Osteoblast (primary cell): ENCODE measurements around the gene GSDME. TPM values are rescaled to one million over a fixed set of nuclear protein-coding genes. Genes with fewer than 3 reads are reported as not detected.

Experiments used
- DNase-seq: peaks from one replicate; pipeline ENCODE4 v3.0.0; 2011; ENCODE audit warnings: low spot score, mixed read lengths; ENCODE audit not compliant: insufficient read length; ENCODE audit errors: missing footprints
- H2AFZ ChIP-seq: 2 replicates; pipeline ENCODE4 v1.6.0; 2011; ENCODE audit warnings: mild to moderate bottlenecking, low read length
- H3K27ac ChIP-seq: 2 replicates; pipeline ENCODE4 v1.5.1; 2011; ENCODE audit warnings: mild to moderate bottlenecking, low read depth, low read length, moderate library complexity
- H3K27me3 ChIP-seq: 2 replicates; pipeline ENCODE4 v1.6.0; 2012; ENCODE audit warnings: mild to moderate bottlenecking, control low read depth, inconsistent platforms, low read length, moderate library complexity; ENCODE audit not compliant: insufficient read depth
- H3K36me3 ChIP-seq: 2 replicates; pipeline ENCODE4 v1.5.1; 2011; ENCODE audit warnings: mild to moderate bottlenecking, low read length, control low read depth, moderate library complexity; ENCODE audit not compliant: insufficient read depth
- H3K4me1 ChIP-seq: 2 replicates; pipeline ENCODE4 v1.5.1; 2011; ENCODE audit warnings: mild to moderate bottlenecking, low read length, control low read depth, moderate library complexity; ENCODE audit not compliant: insufficient read depth
- H3K4me2 ChIP-seq: 2 replicates; pipeline ENCODE4 v1.6.0; 2011; ENCODE audit warnings: mild to moderate bottlenecking, low read length; ENCODE audit not compliant: insufficient read depth
- H3K4me3 ChIP-seq: fragments of 200-600 bp; sonication (generic); 3 replicates; pipeline ENCODE4 v1.5.1; 2012; ENCODE audit warnings: mild to moderate bottlenecking, low read length, inconsistent platforms; ENCODE audit not compliant: insufficient read depth
- H3K79me2 ChIP-seq: 2 replicates; pipeline ENCODE4 v1.6.0; 2012; ENCODE audit warnings: mild to moderate bottlenecking, low read length, control low read depth, inconsistent platforms; ENCODE audit not compliant: insufficient read depth
- H3K9me3 ChIP-seq: 2 replicates; pipeline ENCODE4 v1.5.1; 2011; ENCODE audit warnings: low read depth, low read length, control low read depth
- H4K20me1 ChIP-seq: 2 replicates; pipeline ENCODE4 v1.6.0; 2012; ENCODE audit warnings: mild to moderate bottlenecking, low read length, control low read depth; ENCODE audit not compliant: insufficient read depth
- total RNA-seq: library from RNA; depleted of rRNA; stranded (reverse); fragments of >200 nt; gene quantifications from 2 replicates; pipeline ENCODE4 v1.2.3, GENCODE V29; 2012
- TF ChIP-seq, protein P1 (sequence below): IDR thresholded peaks from 2 replicates; pipeline ENCODE4 v1.5.1; 2011; ENCODE audit warnings: mild to moderate bottlenecking, low read depth, low read length, moderate library complexity; ENCODE audit errors: extremely low read depth

GSDME gene
- total RNA-seq, 1 donor: 42.3 TPM

DNA sequence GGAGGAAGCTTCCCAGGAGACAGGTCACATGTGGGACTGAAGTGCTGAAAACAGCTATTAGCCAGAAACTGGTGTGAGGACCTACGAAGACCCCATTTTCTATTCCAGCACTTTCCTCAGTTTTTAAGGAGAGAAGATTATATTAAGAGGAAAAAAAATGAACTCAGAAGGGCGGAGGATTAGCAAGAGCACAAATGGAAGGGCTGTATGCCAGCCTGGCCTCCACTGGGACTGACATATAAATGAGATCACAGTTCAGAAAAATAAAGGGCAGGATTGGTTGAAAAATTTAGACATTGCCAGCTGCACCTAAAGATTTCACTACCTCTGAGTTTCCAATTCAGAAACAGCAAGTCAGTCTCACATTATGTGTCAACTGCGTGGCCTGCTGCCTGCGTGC, 53.0 kb downstream of the GSDME start:
- TF ChIP-seq, protein P1, sequence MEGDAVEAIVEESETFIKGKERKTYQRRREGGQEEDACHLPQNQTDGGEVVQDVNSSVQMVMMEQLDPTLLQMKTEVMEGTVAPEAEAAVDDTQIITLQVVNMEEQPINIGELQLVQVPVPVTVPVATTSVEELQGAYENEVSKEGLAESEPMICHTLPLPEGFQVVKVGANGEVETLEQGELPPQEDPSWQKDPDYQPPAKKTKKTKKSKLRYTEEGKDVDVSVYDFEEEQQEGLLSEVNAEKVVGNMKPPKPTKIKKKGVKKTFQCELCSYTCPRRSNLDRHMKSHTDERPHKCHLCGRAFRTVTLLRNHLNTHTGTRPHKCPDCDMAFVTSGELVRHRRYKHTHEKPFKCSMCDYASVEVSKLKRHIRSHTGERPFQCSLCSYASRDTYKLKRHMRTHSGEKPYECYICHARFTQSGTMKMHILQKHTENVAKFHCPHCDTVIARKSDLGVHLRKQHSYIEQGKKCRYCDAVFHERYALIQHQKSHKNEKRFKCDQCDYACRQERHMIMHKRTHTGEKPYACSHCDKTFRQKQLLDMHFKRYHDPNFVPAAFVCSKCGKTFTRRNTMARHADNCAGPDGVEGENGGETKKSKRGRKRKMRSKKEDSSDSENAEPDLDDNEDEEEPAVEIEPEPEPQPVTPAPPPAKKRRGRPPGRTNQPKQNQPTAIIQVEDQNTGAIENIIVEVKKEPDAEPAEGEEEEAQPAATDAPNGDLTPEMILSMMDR: no peak
- Histone ChIP-seq H3K79me2 (no peaks in the 10 kb centered on the region), H3K4me1 (peaks cover 41% of the 10 kb centered on the region), H3K4me2 (no peak overlapping the region), H3K4me3 (no peak overlapping the region), H3K27ac (no peak overlapping the region), H3K36me3 (peaks cover 4% of the 10 kb centered on the region), H2AFZ (no peak overlapping the region), H3K9me3 (no peaks in the 10 kb centered on the region), H4K20me1 (peaks cover 3% of the 10 kb centered on the region), H3K27me3 (no peaks in the 10 kb centered on the region)
- peak; percentile 77 for DNase-seq

DNA sequence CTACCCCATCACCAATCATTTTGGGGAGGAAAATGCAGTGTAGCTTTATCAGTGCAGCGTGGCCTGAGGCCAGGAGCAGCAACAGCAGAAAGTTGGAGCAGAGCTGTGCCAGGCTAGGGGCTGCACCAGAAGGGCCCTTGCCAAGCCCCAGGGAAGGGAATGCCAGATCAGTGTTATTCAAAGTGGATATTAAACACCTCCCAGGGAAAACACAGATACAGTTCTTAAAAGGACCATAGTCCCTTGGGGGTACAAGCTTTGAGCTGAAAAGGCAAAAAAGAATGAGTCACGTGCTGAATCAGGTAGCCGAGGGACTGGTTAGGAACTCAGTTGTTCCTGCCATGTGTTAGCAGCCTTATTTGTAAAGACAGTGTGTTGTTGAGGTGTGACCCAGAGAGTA, 54.0 kb downstream of the GSDME start:
- Histone ChIP-seq H3K79me2 (no peaks in the 10 kb centered on the region), H3K4me2 (no peak overlapping the region), H3K4me3 (no peak overlapping the region), H3K4me1 (peaks cover 41% of the 10 kb centered on the region), H3K9me3 (no peaks in the 10 kb centered on the region), H3K27ac (no peak overlapping the region), H3K36me3 (peaks cover 4% of the 10 kb centered on the region), H2AFZ (no peak overlapping the region), H4K20me1 (peaks cover 3% of the 10 kb centered on the region), H3K27me3 (no peaks in the 10 kb centered on the region)
- TF ChIP-seq, protein P1: no peak
- no peak for DNase-seq

- H3K79me2 ChIP-seq: no peaks in the 10 kb centered on the region
- no peak for DNase-seq
- H3K4me2 ChIP-seq: no peak overlapping the region
- no peak overlapping the region for H2AFZ ChIP-seq
- no peak overlapping the region for H3K4me3 ChIP-seq
- H3K36me3 ChIP-seq: peaks cover 4% of the 10 kb centered on the region
- no peaks in the 10 kb centered on the region for H3K9me3 ChIP-seq
- no peaks in the 10 kb centered on the region for H3K27me3 ChIP-seq
- peaks cover 3% of the 10 kb centered on the region for H4K20me1 ChIP-seq
- peaks cover 41% of the 10 kb centered on the region for H3K4me1 ChIP-seq
- TF ChIP-seq, protein P1: no peak
- H3K27ac ChIP-seq: no peak overlapping the region
Observed at GRCh38 chr7:24702755-24703154, 54.5 kb downstream of the GSDME start.

- no peaks in the 10 kb centered on the region for H3K27me3 ChIP-seq
- H2AFZ ChIP-seq: no peak overlapping the region
- H3K36me3 ChIP-seq: no peaks in the 10 kb centered on the region
- H4K20me1 ChIP-seq: peaks cover 3% of the 10 kb centered on the region
- peak overlapping the region; percentile 1 for H3K4me2 ChIP-seq
- no peak overlapping the region for H3K27ac ChIP-seq
- DNase-seq: peak; percentile 81
- no peak overlapping the region for H3K4me3 ChIP-seq
- peaks cover 41% of the 10 kb centered on the region for H3K4me1 ChIP-seq
- TF ChIP-seq, protein P1: no peak
- H3K79me2 ChIP-seq: no peaks in the 10 kb centered on the region
- no peaks in the 10 kb centered on the region for H3K9me3 ChIP-seq
Observed at GRCh38 chr7:24701261-24702235, 55.7 kb downstream of the GSDME start.
